Endothelial cell of hepatic sinusoid (primary cell): ENCODE data around the gene TLE3.

Source experiments
- in situ Hi-C: cut with HindIII; loops from 2 replicates; pipeline ENCODE4 v1.10.0; 2017; ENCODE audit warnings: low sequenced_read_pairs

The TLE3 gene

GRCh38 chr15:70066447-70066846, 31.3 kb downstream of the TLE3 start:
- in situ Hi-C loops = no loop called here

- in situ Hi-C loops = no loop called here
These were observed 31.7 kb downstream of the TLE3 start for GRCh38 chr15:70066004-70066403.

GRCh38 chr15:70065006-70065722, 32.6 kb downstream of the TLE3 start:
- in situ Hi-C loops = no loop called here

GRCh38 chr15:70064441-70064840, 33.3 kb downstream of the TLE3 start:
- in situ Hi-C loops = no loop called here

GRCh38 chr15:70063980-70064379, 33.7 kb downstream of the TLE3 start:
- in situ Hi-C loops = no loop called here

GRCh38 chr15:70063261-70063925, 34.3 kb downstream of the TLE3 start:
- in situ Hi-C loops = no loop called here

- in situ Hi-C loops = no loop called here
These were observed 35.3 kb downstream of the TLE3 start for GRCh38 chr15:70062321-70062956.

GRCh38 chr15:70061696-70062270, 35.9 kb downstream of the TLE3 start:
- in situ Hi-C loops = no loop called here

GRCh38 chr15:70060993-70061305, 36.8 kb downstream of the TLE3 start:
- in situ Hi-C loops = no loop called here

GRCh38 chr15:70060214-70060992, 37.3 kb downstream of the TLE3 start:
- in situ Hi-C loops = no loop called here

GRCh38 chr15:70059476-70060213, 38.1 kb downstream of the TLE3 start:
- in situ Hi-C loops = loop anchor here (5.0 kb wide), 1 partner anchor 33 kb away; no protein-coding TSS in a partner anchor

- in situ Hi-C loops = loop anchor here (5.0 kb wide), 1 partner anchor 34 kb away; no protein-coding TSS in a partner anchor
These were observed 38.9 kb downstream of the TLE3 start for GRCh38 chr15:70058642-70059360.

GRCh38 chr15:70057931-70058641, 39.6 kb downstream of the TLE3 start:
- in situ Hi-C loops = loop anchor here (5.0 kb wide), 1 partner anchor 34 kb away; no protein-coding TSS in a partner anchor

- in situ Hi-C loops = loop anchor here (5.0 kb wide), 1 partner anchor 36 kb away; no protein-coding TSS in a partner anchor
These were observed 41.5 kb downstream of the TLE3 start for GRCh38 chr15:70056091-70056680.

- in situ Hi-C loops = loop anchor here (5.0 kb wide), 1 partner anchor 37 kb away; no protein-coding TSS in a partner anchor
These were observed 42.1 kb downstream of the TLE3 start for GRCh38 chr15:70055601-70056051.

- in situ Hi-C loops = loop anchor here (5.0 kb wide), 1 partner anchor 37 kb away; no protein-coding TSS in a partner anchor
These were observed 42.8 kb downstream of the TLE3 start for GRCh38 chr15:70054884-70055387.

- in situ Hi-C loops = no loop called here
These were observed 43.4 kb downstream of the TLE3 start for GRCh38 chr15:70054366-70054765.

GRCh38 chr15:70053716-70054229, 43.9 kb downstream of the TLE3 start:
- in situ Hi-C loops = no loop called here
